Mammary epithelial cell (primary cell): ENCODE results near the gene CPA5.

ENCODE experiments used
- CTCF ChIP-seq, 2 donors: IDR thresholded peaks in 1 of 2; conservative IDR thresholded peaks in 1 of 2; 2 replicates each; pipeline ENCODE4 v1.5.1; 2011 to 2012; ENCODE audit warnings: inconsistent platforms in 2 of 2, low read length in 2 of 2, mild to moderate bottlenecking in 2 of 2, control low read depth in 1 of 2, low read depth in 1 of 2; ENCODE audit not compliant: insufficient read depth in 1 of 2; ENCODE audit errors: extremely low read depth in 1 of 2
- EZH2 ChIP-seq: IDR thresholded peaks from 2 replicates; pipeline ENCODE4 v1.6.1; 2012; ENCODE audit warnings: low read length, inconsistent platforms, borderline replicate concordance

DNA sequence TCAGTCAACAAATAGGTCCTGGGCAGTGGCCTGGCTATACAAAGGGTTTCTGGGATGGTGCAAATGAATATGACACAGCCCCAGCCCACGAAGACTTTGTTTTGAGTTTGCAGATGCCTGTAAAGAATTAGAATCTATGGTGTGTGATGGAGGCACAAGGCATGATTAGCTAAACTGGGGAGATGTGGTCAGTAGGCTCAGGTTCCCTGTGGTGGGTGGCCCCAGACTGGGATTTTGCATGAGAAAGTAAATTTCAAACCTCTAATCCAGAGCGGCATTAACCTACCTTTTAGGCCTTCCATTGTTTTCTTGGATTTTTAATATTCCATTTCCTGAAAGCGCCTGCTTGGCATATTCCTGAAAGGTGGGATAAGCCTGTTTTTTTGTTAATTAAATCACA is 6.4 kb upstream of the CPA5 start:
- TF ChIP-seq CTCF (conservative IDR thresholded peaks at IDR 0.05 in 1 of 2, IDR thresholded peaks at IDR 0.05 in 1 of 2; ENCODE audit: extremely low read depth in 1 of 2, insufficient read depth in 1 of 2, low read depth in 1 of 2, low read length in 2 of 2) = no peak
- no peak for TF ChIP-seq EZH2
